GM11168 (cell line): Measurements from ENCODE around the gene CCDC181.
"Not testable (repeated sequence)": the region's sequence is repeated elsewhere in the genome, so short reads cannot be mapped to it uniquely, and the experiment has no call there.

ENCODE experiments used
- in situ Hi-C: fragments of 300-500 bp; cut with MboI; formaldehyde crosslinking; loops from one replicate; pipeline ENCODE4 v1.12.0; 2022; ENCODE audit warnings: low sequenced_read_pairs; ENCODE audit not compliant: unreplicated experiment

CCDC181 gene

GRCh38 chr1:169408340-169408739, 18.9 kb downstream of the CCDC181 start:
- in situ Hi-C loops: not testable (repeated sequence)

- in situ Hi-C loops: not testable (repeated sequence)
Observed at GRCh38 chr1:169402578-169402977, 24.7 kb downstream of the CCDC181 start.

DNA sequence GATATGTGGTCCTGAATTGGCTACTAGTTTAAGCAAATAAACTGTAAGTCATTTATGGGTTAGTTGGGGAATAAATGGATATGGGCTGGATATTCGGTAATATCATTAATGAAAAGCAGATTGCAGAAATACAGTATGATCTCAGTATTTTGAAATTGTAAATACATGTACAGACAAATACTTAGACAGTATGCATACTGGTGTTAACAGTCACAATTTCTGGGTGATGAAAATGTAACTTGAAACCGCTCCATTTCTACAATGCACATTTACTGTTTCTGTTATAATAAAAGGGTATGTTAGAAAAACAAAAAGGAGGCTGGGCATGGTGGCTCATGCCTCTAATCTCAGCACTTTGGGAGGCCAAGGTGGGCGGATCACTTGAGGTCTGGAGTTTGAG, 31.3 kb downstream of the CCDC181 start:
- in situ Hi-C loops: no loop called here

- in situ Hi-C loops: no loop called here
Observed at GRCh38 chr1:169392406-169392805, 34.9 kb downstream of the CCDC181 start.

- in situ Hi-C loops: no loop called here
Observed at GRCh38 chr1:169390303-169390702, 37.0 kb downstream of the CCDC181 start.

GRCh38 chr1:169387399-169387798, 39.9 kb downstream of the CCDC181 start:
- in situ Hi-C loops: no loop called here

GRCh38 chr1:169383449-169383848, 43.8 kb downstream of the CCDC181 start:
- in situ Hi-C loops: no loop called here

DNA sequence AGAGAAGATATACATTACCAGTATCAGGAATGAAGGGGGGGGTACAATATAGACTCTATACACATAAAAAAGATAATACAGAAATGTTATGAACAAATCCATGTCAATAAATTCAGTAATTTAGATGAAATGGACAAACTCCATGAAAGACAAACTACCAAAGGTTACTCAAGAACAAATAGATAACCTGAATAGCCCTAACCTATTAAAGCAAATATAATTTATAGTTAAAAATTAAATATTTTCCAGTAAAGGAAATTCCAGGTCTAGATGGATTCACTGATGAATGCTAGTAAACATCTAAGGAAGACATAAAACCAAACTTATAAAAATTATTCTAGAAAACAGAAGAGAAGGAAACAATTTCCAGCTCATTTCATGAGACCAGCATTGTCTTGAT, 46.1 kb downstream of the CCDC181 start:
- in situ Hi-C loops: no loop called here

- in situ Hi-C loops: no loop called here
Observed at GRCh38 chr1:169371404-169371803, 55.9 kb downstream of the CCDC181 start.

- in situ Hi-C loops: no loop called here
Observed at GRCh38 chr1:169368406-169368769, 58.9 kb downstream of the CCDC181 start.

DNA sequence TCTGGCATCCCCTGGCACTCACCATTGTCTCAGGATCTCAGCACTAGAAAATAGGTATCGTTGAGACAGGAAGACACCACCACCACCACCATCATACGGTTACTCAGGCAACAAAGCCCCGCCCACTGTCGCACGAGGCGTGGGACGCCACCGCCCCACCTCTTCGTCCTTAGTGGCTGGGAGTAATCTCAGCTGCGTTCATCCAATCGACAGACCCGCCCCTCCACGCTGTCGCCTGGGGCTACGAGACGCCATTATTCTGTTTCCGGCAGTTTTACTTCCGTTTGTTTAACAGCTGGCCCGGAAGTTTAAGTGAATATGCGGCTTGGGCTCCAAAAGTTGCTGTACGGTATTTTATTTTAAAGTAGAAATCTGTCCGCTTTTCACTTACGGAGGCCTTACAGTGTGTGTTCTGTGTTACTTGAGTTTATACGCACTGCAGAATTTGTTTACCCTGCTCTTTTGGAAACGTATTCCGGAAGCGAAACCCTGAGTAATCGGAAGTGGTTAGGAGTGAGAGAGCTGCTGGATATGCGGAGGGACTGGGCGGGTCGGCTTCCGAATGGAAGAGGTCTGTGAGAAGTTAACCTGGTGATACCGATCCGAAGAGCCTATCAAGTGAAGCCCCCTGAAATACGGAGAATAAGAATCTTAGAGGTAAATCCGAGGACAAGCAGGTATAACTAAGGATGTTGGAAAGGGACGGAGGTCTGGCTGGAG, 59.4 kb downstream of the CCDC181 start, which contains the start of the genes BLZF1 and NME7:
Gene BLZF1 (plus strand): TSS at position 510 of the 720 bp plus-strand sequence. CDS start 1,328 bp downstream, outside the sequence.
Gene NME7 (minus strand): TSS at position 112 of the 720 bp plus-strand sequence. CDS start 87 bp downstream, at position 25.
- in situ Hi-C loops: no loop called here

GRCh38 chr1:169367096-169367685, 60.1 kb downstream of the CCDC181 start:
- in situ Hi-C loops: no loop called here

- in situ Hi-C loops: no loop called here
Observed at GRCh38 chr1:169364948-169365347, 62.3 kb downstream of the CCDC181 start.

- in situ Hi-C loops: no loop called here
Observed at GRCh38 chr1:169363046-169363730, 64.1 kb downstream of the CCDC181 start.

- in situ Hi-C loops: no loop called here
Observed at GRCh38 chr1:169361281-169361680, 66.0 kb downstream of the CCDC181 start.

GRCh38 chr1:169360415-169360814, 66.9 kb downstream of the CCDC181 start:
- in situ Hi-C loops: no loop called here

DNA sequence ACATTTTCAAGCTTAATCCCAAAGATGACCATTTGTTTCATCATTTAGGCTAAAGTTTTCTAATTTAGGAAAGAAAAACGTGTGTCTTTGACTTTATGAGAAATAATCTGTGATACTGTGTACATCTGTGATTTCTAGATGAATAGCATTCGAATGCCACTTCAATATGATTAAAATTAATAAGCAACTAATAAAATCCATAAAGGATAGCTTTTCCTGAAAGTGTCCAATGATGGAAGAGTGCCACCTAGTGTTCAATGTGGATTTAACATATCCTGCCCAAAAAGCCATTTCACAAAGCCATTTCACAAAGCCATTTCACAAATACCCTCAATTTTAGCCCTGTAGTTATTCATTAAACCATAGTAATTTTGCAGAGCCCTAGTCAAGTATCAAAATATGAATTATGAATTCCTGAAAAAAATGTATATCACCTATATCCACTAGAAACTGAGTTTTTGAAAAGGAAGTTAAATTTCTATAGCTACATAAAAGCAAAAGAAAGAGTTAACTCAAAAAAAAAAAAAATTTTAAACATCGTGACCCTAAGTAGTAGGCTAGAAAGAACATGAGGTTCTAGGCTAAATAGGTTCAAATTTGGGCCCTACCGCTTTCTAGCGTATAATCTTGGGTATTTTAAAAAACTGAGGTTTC, 78.8 kb downstream of the CCDC181 start:
- in situ Hi-C loops: no loop called here

- in situ Hi-C loops: no loop called here
Observed at GRCh38 chr1:169347688-169348382, 79.4 kb downstream of the CCDC181 start.

DNA sequence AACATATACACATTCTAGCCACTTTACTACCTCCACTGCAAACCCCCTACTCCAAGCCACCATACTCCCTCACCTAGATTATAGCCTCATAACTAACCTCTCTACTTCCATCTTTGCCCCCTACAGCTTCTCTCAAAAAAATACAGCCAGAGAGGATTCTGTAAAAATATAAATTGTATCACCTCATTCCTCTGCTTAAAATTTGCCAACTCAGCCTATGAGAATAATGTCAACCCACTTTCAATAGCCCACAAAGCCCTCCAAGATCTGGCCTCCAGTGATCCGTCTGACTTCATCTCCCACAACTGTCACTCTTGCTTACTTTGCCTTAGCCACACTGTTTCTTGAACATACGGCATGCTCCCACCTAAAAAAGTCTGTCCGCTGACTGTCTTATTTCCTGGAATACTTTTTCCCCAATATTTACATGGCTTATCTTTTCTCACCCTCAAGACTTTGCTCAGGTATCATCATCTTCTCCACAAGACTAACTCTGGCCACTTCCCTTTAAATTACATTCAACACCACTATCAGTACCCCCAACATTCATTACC, 81.2 kb downstream of the CCDC181 start:
- in situ Hi-C loops: no loop called here

GRCh38 chr1:169345511-169345910, 81.8 kb downstream of the CCDC181 start:
- in situ Hi-C loops: no loop called here
